ENCODE measurements around the gene OAS2.
A peak's percentile ranks its signal among the peaks of the same experiment; 100 is the strongest.

- TF ChIP-seq, protein P1, sequence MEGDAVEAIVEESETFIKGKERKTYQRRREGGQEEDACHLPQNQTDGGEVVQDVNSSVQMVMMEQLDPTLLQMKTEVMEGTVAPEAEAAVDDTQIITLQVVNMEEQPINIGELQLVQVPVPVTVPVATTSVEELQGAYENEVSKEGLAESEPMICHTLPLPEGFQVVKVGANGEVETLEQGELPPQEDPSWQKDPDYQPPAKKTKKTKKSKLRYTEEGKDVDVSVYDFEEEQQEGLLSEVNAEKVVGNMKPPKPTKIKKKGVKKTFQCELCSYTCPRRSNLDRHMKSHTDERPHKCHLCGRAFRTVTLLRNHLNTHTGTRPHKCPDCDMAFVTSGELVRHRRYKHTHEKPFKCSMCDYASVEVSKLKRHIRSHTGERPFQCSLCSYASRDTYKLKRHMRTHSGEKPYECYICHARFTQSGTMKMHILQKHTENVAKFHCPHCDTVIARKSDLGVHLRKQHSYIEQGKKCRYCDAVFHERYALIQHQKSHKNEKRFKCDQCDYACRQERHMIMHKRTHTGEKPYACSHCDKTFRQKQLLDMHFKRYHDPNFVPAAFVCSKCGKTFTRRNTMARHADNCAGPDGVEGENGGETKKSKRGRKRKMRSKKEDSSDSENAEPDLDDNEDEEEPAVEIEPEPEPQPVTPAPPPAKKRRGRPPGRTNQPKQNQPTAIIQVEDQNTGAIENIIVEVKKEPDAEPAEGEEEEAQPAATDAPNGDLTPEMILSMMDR (conservative IDR thresholded peaks at IDR 0.05 in 1 of 2, IDR thresholded peaks at IDR 0.05 in 1 of 2; ENCODE audit: low read depth in 1 of 2, low read length in 2 of 2) = peak in 1 of 2 donors; percentile 29
- TF ChIP-seq EZH2 (IDR thresholded peaks at IDR 0.05; ENCODE audit: low read length, missing control alignments) = no peak
Observed at GRCh38 chr12:113005762-113006161, 27.4 kb downstream of the OAS2 start.

Data from fibroblast of lung (primary cell).